Measurements from ENCODE around the gene CCT8.
A peak's percentile ranks its signal among the peaks of the same experiment; 100 is the strongest.
"Not testable (repeated sequence)": the region's sequence is repeated elsewhere in the genome, so short reads cannot be mapped to it uniquely, and the experiment has no call there.

CCT8 gene

DNA sequence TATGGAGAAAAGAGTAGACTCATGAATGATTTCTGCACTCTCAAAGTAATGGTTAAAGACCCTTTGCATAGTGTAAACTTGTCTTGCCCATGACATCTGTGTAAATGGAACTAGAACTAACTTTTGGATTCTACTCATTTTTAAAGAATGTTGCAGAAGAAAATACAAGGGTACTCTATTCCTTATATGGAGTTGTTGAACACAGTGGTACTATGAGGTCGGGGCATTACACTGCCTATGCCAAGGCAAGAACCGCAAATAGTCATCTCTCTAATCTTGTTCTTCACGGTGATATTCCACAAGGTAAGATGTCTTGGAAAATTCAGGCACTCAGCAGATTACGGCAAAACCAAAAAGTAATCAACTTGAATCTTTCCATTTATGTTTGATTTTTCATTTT lies 19.8 kb downstream of the CCT8 start:
- H3K4me3 Mint-ChIP-seq, result no peak overlapping the region
- H3K27ac Mint-ChIP-seq, result peak overlapping the region; percentile 64
- H3K36me3 Mint-ChIP-seq, result peaks cover 10% of the 10 kb centered on the region
- no peaks in the 10 kb centered on the region for H3K9me3 Mint-ChIP-seq
- no peaks in the 10 kb centered on the region for H3K4me1 Mint-ChIP-seq
- no peaks in the 10 kb centered on the region for H3K27me3 Mint-ChIP-seq

DNA sequence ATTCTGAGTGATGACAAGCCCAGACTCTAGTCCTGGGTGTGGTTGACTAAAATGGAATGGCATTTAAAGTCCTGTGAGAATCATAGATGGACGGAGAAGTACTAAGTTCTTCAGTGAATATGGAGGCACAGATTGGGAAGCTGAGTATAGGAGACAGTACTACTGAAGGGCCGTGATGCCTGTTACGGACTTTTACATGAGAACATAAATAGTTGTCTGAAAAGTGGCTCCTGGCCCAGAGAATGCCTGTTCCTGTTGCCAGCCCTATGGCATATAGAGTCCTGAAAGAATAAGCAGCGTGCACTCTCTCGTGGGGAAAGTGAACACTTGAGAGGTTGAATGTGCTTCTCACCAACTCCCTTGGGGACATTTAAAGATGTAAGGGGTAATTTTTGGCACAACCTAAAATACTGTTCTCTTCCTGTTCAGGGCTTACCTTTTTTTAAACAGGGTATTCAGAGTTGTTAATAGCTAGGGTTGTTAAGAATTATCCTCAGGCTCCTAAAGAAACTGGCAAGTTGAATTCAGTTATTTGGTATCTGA lies 20.4 kb downstream of the CCT8 start:
- Mint-ChIP-seq H3K4me3 (no peak overlapping the region), H3K4me1 (no peaks in the 10 kb centered on the region), H3K27me3 (no peaks in the 10 kb centered on the region), H3K27ac (peak overlapping the region; percentile 24), H3K36me3 (peaks cover 10% of the 10 kb centered on the region), H3K9me3 (no peaks in the 10 kb centered on the region)

DNA sequence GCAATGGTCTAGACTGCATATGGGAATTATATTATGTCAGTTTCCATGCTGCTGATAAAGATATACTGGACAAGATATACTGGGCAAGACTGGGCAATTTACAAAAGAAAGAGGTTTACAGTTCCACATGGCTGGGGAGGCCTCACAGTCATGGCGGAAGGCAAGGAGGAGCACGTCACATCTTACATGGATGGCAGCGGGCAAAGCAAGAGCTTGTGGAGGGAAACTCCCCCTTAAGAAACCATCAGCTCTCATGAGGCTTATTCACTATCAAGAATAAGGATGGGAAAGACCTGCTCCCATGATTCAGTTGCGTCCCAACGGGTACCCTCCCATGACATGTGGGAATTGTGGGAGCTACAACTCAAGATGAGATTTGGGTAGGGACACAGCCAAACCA lies 21.2 kb downstream of the CCT8 start:
- Mint-ChIP-seq H3K27ac (no peak overlapping the region), H3K4me3 (no peak overlapping the region), H3K9me3 (no peaks in the 10 kb centered on the region), H3K36me3 (peaks cover 8% of the 10 kb centered on the region), H3K27me3 (no peaks in the 10 kb centered on the region), H3K4me1 (no peaks in the 10 kb centered on the region)

GRCh38 chr21:29034678-29035077 lies 38.8 kb downstream of the CCT8 start:
- no peak overlapping the region for H3K4me3 Mint-ChIP-seq
- no peaks in the 10 kb centered on the region for H3K9me3 Mint-ChIP-seq
- H3K36me3 Mint-ChIP-seq, result peaks cover 16% of the 10 kb centered on the region
- H3K27ac Mint-ChIP-seq, result no peak overlapping the region
- H3K4me1 Mint-ChIP-seq, result peaks cover 34% of the 10 kb centered on the region
- no peaks in the 10 kb centered on the region for H3K27me3 Mint-ChIP-seq

DNA sequence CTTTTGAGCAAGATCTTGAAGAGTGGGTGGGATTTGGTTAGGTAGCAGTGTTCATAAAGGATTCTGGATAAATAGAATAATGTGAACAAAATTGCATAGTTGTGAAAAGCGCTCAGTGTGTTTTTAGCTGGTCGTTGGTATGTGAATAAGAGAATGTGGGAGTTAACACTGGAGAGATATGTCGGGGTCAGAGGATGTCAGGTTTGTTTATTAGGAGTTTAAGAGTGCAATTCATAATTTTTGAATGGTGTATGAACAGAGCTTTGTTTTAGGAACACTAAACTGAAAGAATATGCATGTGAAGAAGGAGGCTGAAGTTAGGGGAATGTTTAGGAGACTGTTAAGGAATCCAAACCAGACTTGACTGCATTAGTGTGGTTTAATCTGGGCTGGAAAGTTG lies 39.6 kb downstream of the CCT8 start:
- H3K4me3 Mint-ChIP-seq, result no peak overlapping the region
- H3K27ac Mint-ChIP-seq, result peak overlapping the region; percentile 36

GRCh38 chr21:29033301-29033700 lies 40.1 kb downstream of the CCT8 start:
- Mint-ChIP-seq H3K4me3 (no peak overlapping the region), H3K9me3 (no peaks in the 10 kb centered on the region), H3K27me3 (no peaks in the 10 kb centered on the region), H3K4me1 (peaks cover 42% of the 10 kb centered on the region), H3K27ac (peak overlapping the region; percentile 36), H3K36me3 (peaks cover 20% of the 10 kb centered on the region)

More for the DNA sequence above, 39.6 kb downstream of the CCT8 start:
- Mint-ChIP-seq H3K27me3 (no peaks in the 10 kb centered on the region), H3K36me3 (peaks cover 20% of the 10 kb centered on the region), H3K4me1 (peaks cover 40% of the 10 kb centered on the region), H3K9me3 (no peaks in the 10 kb centered on the region)

GRCh38 chr21:29030909-29031308 lies 42.5 kb downstream of the CCT8 start:
- Mint-ChIP-seq H3K4me1 (peaks cover 57% of the 10 kb centered on the region), H3K36me3 (peaks cover 17% of the 10 kb centered on the region), H3K4me3 (no peak overlapping the region), H3K27ac (peak overlapping the region; percentile 71), H3K27me3 (no peaks in the 10 kb centered on the region), H3K9me3 (no peaks in the 10 kb centered on the region)

- Mint-ChIP-seq H3K36me3 (peaks cover 18% of the 10 kb centered on the region), H3K4me1 (peaks cover 58% of the 10 kb centered on the region), H3K9me3 (no peaks in the 10 kb centered on the region), H3K27ac (no peak overlapping the region), H3K27me3 (no peaks in the 10 kb centered on the region), H3K4me3 (no peak overlapping the region)
Measured at GRCh38 chr21:29029524-29029923, 43.9 kb downstream of the CCT8 start.

- Mint-ChIP-seq H3K4me3 (peak overlapping the region; percentile 99), H3K9me3 (no peaks in the 10 kb centered on the region), H3K36me3 (peaks cover 8% of the 10 kb centered on the region), H3K4me1 (peaks cover 60% of the 10 kb centered on the region), H3K27ac (peak overlapping the region; percentile 98), H3K27me3 (no peaks in the 10 kb centered on the region)
Measured at GRCh38 chr21:29025328-29025713, 48.1 kb downstream of the CCT8 start.

GRCh38 chr21:29024474-29025327 lies 48.7 kb downstream of the CCT8 start, which contains the start of gene USP16:
TSS of gene USP16 (plus strand) at chr21:29024668. CDS start at chr21:29027914, 3,246 bp downstream.
- Mint-ChIP-seq H3K27me3 (no peaks in the 10 kb centered on the region), H3K36me3 (peaks cover 8% of the 10 kb centered on the region), H3K27ac (peak within 1 kb of the TSS; percentile 98), H3K9me3 (no peaks in the 10 kb centered on the region), H3K4me1 (peaks cover 60% of the 10 kb centered on the region), H3K4me3 (peak within 1 kb of the TSS; percentile 99)

GRCh38 chr21:29022166-29022565 lies 51.3 kb downstream of the CCT8 start:
- Mint-ChIP-seq H3K9me3 (no peaks in the 10 kb centered on the region), H3K36me3 (peaks cover 3% of the 10 kb centered on the region), H3K27ac (no peak overlapping the region), H3K4me3 (no peak overlapping the region), H3K27me3 (no peaks in the 10 kb centered on the region), H3K4me1 (peaks cover 56% of the 10 kb centered on the region)

GRCh38 chr21:29018540-29018939 lies 54.9 kb downstream of the CCT8 start:
- peaks cover 40% of the 10 kb centered on the region for H3K4me1 Mint-ChIP-seq
- peaks cover 3% of the 10 kb centered on the region for H3K36me3 Mint-ChIP-seq

DNA sequence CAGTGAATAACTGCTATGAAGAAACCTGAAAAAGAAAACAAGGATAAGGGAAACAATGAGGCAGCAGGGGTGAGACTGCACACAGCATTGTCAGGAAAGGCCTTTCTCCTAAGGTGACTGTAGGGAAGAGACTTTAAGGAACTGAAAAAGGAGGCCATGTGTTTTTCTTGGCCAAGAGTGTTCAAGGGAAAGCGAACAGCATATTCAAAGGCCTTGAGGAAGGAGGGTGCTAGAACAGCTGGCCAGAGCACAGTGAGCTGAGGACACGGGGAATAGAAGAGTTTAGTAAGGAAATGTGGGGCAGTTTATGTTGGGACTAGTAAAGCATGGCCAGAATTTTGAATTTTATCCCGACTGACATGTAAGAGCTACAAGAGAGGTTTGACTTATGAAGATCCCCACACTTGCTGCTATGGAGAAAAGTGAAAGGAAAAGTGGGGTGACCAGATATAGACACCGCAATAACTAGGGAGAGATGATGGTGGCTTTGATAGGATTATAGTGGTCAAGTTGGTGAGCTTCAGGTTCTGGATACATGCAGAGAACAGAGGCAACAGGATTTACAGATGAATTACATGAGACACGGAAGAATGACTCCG lies 55.7 kb downstream of the CCT8 start:
- peaks cover 3% of the 10 kb centered on the region for H3K36me3 Mint-ChIP-seq
- no peaks in the 10 kb centered on the region for H3K9me3 Mint-ChIP-seq
- H3K27ac Mint-ChIP-seq, result peak overlapping the region; percentile 43
- H3K27me3 Mint-ChIP-seq, result no peaks in the 10 kb centered on the region
- H3K4me1 Mint-ChIP-seq, result peaks cover 35% of the 10 kb centered on the region
- peak overlapping the region; percentile 88 for H3K4me3 Mint-ChIP-seq

More at GRCh38 chr21:29018540-29018939, 54.9 kb downstream of the CCT8 start:
- Mint-ChIP-seq H3K27ac (peak overlapping the region; percentile 95), H3K4me3 (peak overlapping the region; percentile 88), H3K27me3 (no peaks in the 10 kb centered on the region), H3K9me3 (no peaks in the 10 kb centered on the region)

DNA sequence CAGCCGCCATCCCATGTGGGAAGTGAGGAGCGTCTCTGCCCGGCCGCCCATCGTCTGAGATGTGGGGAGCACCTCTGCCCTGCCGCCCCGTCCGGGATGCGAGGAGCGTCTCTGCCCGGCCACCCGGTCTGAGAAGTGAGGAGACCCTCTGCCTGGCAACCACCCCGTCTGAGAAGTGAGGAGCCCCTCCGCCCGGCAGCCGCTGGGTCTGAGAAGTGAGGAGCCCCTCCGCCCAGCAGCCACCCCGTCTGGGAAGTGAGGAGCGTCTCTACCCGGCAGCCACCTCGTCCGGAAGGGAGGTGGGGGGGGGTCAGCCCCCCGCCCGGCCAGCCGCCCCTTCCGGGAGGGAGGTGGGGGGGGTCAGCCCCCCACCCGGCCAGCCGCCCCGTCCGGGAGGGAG lies 62.2 kb downstream of the CCT8 start:
- H3K27me3 Mint-ChIP-seq, H3K4me1 Mint-ChIP-seq, H3K9me3 Mint-ChIP-seq, H3K27ac Mint-ChIP-seq, H3K4me3 Mint-ChIP-seq, H3K36me3 Mint-ChIP-seq: not testable (repeated sequence)

- Mint-ChIP-seq H3K27ac (no peak overlapping the region), H3K9me3 (no peaks in the 10 kb centered on the region), H3K36me3 (peaks cover 2% of the 10 kb centered on the region), H3K4me3 (no peak overlapping the region), H3K27me3 (no peaks in the 10 kb centered on the region), H3K4me1 (no peaks in the 10 kb centered on the region)
Measured at GRCh38 chr21:29008367-29008766, 65.1 kb downstream of the CCT8 start.

GRCh38 chr21:29007810-29008209 lies 65.6 kb downstream of the CCT8 start:
- no peaks in the 10 kb centered on the region for H3K9me3 Mint-ChIP-seq
- H3K4me1 Mint-ChIP-seq, result no peaks in the 10 kb centered on the region
- H3K36me3 Mint-ChIP-seq, result peaks cover 2% of the 10 kb centered on the region
- H3K27me3 Mint-ChIP-seq, result no peaks in the 10 kb centered on the region
- H3K4me3 Mint-ChIP-seq, result no peak overlapping the region
- no peak overlapping the region for H3K27ac Mint-ChIP-seq

Data from activated naive CD4-positive, alpha-beta T cell treated with anti-CD3 and anti-CD28 coated beads, Interleukin-2, amount 50 U/mL, for 24 hours (primary cell).